HL-60/S4 (cell line): ENCODE data around the gene MISP.

Experiments used
- in situ Hi-C: fragments of 300-500 bp; cut with MboI; formaldehyde crosslinking; loops from 2 replicates; pipeline ENCODE4 v1.14.3; 2022; ENCODE audit warnings: low sequenced_read_pairs

Gene MISP

GRCh38 chr19:795073-795611, 44.2 kb downstream of the MISP start:
- in situ Hi-C loops, result no loop called here

GRCh38 chr19:795691-796581, 45.0 kb downstream of the MISP start:
- in situ Hi-C loops, result no loop called here

- in situ Hi-C loops, result no loop called here
Measured at GRCh38 chr19:796692-797527, 46.0 kb downstream of the MISP start, which contains the start of gene PTBP1. Gene PTBP1 (plus strand): TSS chr19:797452. CDS start chr19:797498, 46 bp downstream.

- in situ Hi-C loops, result no loop called here
Measured at GRCh38 chr19:797528-798414, 46.9 kb downstream of the MISP start.

DNA sequence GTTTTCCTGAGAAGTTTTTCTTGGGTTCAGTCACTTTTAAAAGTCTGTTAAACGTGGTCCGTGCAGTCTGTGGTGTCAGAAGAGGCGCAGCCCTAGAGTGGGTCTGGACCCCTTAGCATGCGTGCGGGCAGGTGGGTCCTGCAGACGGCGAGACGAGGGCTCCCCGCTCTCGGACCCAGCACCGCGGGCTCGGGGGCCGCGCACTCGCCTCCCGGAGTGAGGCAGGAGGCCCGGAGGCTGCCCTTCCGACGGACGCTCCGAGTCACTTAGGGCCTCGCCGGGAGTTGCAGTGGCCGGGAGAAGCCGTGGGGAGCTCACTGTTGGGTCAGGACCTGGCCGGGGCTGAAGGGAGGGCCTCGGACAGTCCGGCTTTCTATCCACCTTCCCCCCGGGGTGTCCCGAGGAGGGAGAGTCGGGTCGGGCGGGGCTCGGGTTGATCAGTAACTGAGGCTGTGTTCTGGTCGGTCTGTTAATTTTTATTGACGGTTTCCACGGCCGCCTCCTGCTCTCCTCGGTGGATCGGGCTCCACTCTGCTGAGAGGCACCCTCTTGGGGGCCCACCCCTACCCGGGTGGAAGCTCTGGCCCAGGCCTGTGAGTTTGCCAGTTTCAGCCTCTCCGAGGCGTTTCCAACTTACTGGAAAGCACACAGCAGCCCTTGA, 47.6 kb downstream of the MISP start:
- in situ Hi-C loops, result no loop called here

DNA sequence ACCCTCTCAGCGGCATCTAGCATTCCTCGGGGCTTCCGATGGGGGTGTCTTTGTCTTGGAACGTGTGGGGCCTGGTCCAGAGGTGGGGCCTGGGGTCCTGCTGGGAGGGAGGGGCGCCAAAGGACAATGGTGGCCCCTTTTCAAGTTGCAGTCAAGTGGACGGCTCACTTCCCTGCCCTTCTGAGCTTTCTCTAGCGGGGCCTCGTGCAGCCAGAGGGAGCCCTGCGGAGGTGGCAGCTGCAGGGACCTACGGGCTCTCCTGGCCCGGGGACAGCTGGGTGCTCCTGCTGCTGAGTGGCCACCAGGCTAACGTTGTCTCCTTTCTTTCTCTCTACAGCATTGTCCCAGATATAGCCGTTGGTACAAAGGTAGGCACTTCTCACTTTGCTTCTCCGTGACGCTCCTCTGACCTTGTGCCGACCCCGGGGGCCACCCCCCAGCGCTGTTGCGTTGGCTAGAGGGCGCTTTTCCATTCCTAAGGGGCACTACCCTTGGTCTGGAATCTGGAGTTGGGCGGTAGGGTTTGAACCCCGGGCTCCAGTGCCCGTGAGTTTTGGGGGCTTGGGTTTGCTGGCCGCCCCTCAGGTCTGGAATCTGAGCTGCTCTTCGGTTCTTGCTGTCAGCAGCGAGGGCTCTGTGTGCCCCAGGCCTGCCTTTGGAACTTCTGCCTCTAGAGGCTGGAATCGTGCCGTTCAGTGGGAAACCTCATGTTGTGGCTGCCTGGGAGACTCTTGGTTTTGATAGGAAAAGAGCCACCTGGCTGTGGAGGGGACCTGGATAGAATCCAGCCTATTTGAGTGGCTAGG, 48.4 kb downstream of the MISP start:
- in situ Hi-C loops, result no loop called here

- in situ Hi-C loops, result no loop called here
Measured at GRCh38 chr19:800360-801029, 49.6 kb downstream of the MISP start.

DNA sequence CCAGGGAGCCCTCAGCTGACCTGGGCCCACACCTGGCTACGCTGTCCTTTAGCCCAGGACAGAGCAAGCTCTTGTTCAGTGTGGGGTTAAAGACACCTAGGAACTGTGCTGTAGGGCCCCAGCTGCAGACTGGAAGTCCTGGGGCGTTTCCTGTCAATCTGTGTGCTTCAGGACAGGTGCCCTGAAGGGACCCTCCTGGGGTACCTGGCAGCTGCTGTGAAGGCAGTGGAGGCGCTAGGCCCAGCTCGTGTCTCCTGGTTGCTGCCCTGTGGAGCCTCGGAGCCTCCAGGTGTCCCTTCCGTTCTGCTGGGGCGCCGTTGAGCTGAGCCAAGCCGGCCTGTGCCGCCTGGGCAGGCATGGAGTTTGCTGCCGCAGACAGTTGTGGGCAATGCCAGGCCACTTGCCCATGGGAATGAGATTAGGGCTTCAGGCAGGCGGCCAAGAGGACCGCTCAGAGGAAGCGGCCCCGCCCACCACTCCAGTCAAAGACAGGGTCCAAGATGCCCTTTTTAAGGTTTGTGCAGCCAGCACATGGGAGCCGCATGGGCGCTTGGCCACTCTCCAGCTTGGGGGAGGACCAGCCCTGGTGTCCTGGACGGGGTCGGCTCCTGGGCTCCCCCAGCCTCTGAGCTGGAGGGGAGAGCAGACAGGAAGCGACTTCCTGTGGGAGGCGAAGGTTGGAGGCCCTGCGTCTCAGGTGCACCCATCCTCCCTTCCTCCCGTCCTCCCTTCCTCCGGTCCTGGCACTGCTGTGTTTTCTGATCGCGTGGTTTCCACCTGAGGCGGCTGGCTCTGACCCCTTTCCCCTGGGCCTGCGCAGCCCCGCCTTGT, 50.3 kb downstream of the MISP start:
- in situ Hi-C loops, result no loop called here

DNA sequence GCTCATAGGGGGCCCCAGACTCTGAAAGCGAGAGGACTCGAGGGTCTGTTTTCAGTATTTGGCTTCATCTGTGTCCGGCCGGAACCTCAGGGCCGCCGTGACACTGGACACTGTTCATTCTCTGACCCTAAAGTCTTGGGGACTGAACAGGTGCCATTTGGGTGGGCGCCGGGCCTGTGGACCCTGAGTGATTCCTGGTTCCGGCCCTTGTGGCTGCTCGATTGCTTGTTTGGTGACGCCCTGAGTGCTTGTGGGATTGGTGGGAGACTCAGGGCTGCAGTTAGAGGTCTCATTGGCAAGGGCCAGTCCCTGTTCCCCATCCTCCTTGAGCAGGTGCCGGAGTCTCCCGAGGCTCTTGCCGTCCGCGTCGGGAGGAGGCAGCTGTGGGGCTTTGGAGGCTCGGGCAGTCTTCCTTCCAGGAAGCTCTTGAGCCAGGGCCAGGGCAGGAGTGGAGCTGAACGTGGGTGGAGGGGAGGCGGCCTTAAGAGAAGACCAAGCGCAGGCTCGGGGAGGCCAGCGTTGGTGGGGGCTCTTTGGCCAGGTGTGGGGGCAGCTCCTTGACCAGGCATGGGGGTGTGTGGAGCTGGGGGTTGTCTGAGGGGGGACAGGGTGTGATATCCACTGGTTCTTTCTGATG, 51.1 kb downstream of the MISP start:
- in situ Hi-C loops, result no loop called here

GRCh38 chr19:802498-803098, 51.7 kb downstream of the MISP start:
- in situ Hi-C loops, result no loop called here

- in situ Hi-C loops, result no loop called here
Measured at GRCh38 chr19:803099-803561, 52.2 kb downstream of the MISP start.

GRCh38 chr19:803686-804418, 52.9 kb downstream of the MISP start:
- in situ Hi-C loops, result no loop called here

GRCh38 chr19:804419-805165, 53.7 kb downstream of the MISP start:
- in situ Hi-C loops, result no loop called here

- in situ Hi-C loops, result no loop called here
Measured at GRCh38 chr19:805166-805551, 54.2 kb downstream of the MISP start.
